Neuronal stem cell (in vitro differentiated cells): ENCODE data around the gene KCNJ12.
A peak's percentile ranks its signal among the peaks of the same experiment; 100 is the strongest.

Experiments used
- DNase-seq: peaks from one replicate; pipeline ENCODE4 v3.0.0-alpha.2; 2013; ENCODE audit warnings: low spot score
- H2AFZ ChIP-seq: one replicate; pipeline ENCODE4 v1.6.1; 2013; ENCODE audit warnings: mild to moderate bottlenecking, low read length, inconsistent platforms
- H2AK5ac ChIP-seq: 2 replicates; pipeline ENCODE4 v1.6.1; 2013; ENCODE audit warnings: low read depth, mild to moderate bottlenecking, inconsistent platforms, low read length, moderate library complexity, mixed read lengths
- H2BK120ac ChIP-seq: 2 replicates; pipeline ENCODE4 v1.6.1; 2013; ENCODE audit warnings: low read depth, mild to moderate bottlenecking, inconsistent platforms, low read length, moderate library complexity, mixed read lengths
- H2BK12ac ChIP-seq: one replicate; pipeline ENCODE4 v1.6.1; 2013; ENCODE audit warnings: low read length, inconsistent platforms
- H2BK15ac ChIP-seq: 2 replicates; pipeline ENCODE4 v1.6.1; 2013; ENCODE audit warnings: mild to moderate bottlenecking, low read length, inconsistent platforms, mixed read lengths
- H2BK5ac ChIP-seq: one replicate; pipeline ENCODE4 v1.6.1; 2013; ENCODE audit warnings: inconsistent platforms, mild to moderate bottlenecking, low read length, moderate library complexity
- H3K14ac ChIP-seq: one replicate; pipeline ENCODE4 v1.6.1; 2013; ENCODE audit warnings: low read length, inconsistent platforms
- H3K18ac ChIP-seq: 2 replicates; pipeline ENCODE4 v1.6.1; 2013; ENCODE audit warnings: low read length, inconsistent platforms
- H3K23ac ChIP-seq: 2 replicates; pipeline ENCODE4 v1.6.1; 2013; ENCODE audit warnings: low read depth, mild to moderate bottlenecking, mixed read lengths, low read length, inconsistent platforms; ENCODE audit not compliant: poor library complexity
- H3K27ac ChIP-seq: replicated peaks from 3 replicates; pipeline ENCODE4 v1.5.1; 2013; ENCODE audit warnings: low read length, inconsistent platforms
- H3K27me3 ChIP-seq, 3 experiments: 2 replicates each; pipeline ENCODE4 v1.6.1; 2013; ENCODE audit warnings: low read length in 3 of 3, mild to moderate bottlenecking in 2 of 3, inconsistent platforms in 1 of 3, low read depth in 1 of 3, mixed read lengths in 1 of 3, moderate library complexity in 1 of 3; ENCODE audit not compliant: control insufficient read depth in 3 of 3, insufficient read depth in 3 of 3
- H3K36me3 ChIP-seq, 2 donors: replicated peaks in 1 of 2; 2 replicates each; pipeline ENCODE4 v1.6.1; 2013; ENCODE audit warnings: low read length in 2 of 2; ENCODE audit not compliant: control insufficient read depth in 2 of 2, insufficient read depth in 2 of 2
- H3K4ac ChIP-seq: 2 replicates; pipeline ENCODE4 v1.6.1; 2013; ENCODE audit warnings: inconsistent platforms, mild to moderate bottlenecking, low read length, moderate library complexity
- H3K4me1 ChIP-seq, 2 donors: 1 replicate in 1 of 2; 2 replicates in 1 of 2; pipeline ENCODE4 v1.6.1; 2013; ENCODE audit warnings: low read length in 2 of 2, low read depth in 1 of 2; ENCODE audit not compliant: control insufficient read depth in 2 of 2, insufficient read depth in 1 of 2
- H3K4me2 ChIP-seq: one replicate; pipeline ENCODE4 v1.6.1; 2013; ENCODE audit warnings: mild to moderate bottlenecking, low read length, inconsistent platforms; ENCODE audit not compliant: insufficient read depth, poor library complexity, severe bottlenecking
- H3K4me3 ChIP-seq, 2 donors: 2 replicates each; pipeline ENCODE4 v1.5.1; 2013; ENCODE audit warnings: low read length in 2 of 2, mild to moderate bottlenecking in 2 of 2, inconsistent platforms in 1 of 2, moderate library complexity in 1 of 2
- H3K79me1 ChIP-seq: one replicate; pipeline ENCODE4 v1.6.1; 2013; ENCODE audit warnings: low read depth, mild to moderate bottlenecking, inconsistent platforms, low read length, moderate library complexity
- H3K9ac ChIP-seq: one replicate; pipeline ENCODE4 v1.6.1; 2013; ENCODE audit warnings: mild to moderate bottlenecking, low read depth, low read length, inconsistent platforms; ENCODE audit not compliant: poor library complexity
- H3K9me3 ChIP-seq, 2 donors: replicated peaks in 1 of 2; 2 replicates each; pipeline versions ENCODE3 to v1.6.1; 2013; ENCODE audit warnings: low read length in 2 of 2, mild to moderate bottlenecking in 2 of 2, inconsistent platforms in 1 of 2, low read depth in 1 of 2, mixed read lengths in 1 of 2, moderate library complexity in 1 of 2; ENCODE audit not compliant: control insufficient read depth in 2 of 2, insufficient read depth in 1 of 2
- H4K8ac ChIP-seq: one replicate; pipeline ENCODE4 v1.6.1; 2013; ENCODE audit warnings: low read depth, mild to moderate bottlenecking, inconsistent platforms, low read length, moderate library complexity
- H4K91ac ChIP-seq: one replicate; pipeline ENCODE4 v1.6.1; 2013; ENCODE audit warnings: low read length, low read depth, mild to moderate bottlenecking, inconsistent platforms; ENCODE audit not compliant: poor library complexity
- WGBS, 2 donors: extraction: QIAGEN DNeasy Blood & Tissue Kit; methylation state at CpG; one replicate each; pipeline ENCODE4 v1.1.7; 2013; ENCODE audit warnings: missing lambda C conversion rate in 2 of 2, mixed read lengths in 1 of 2; ENCODE audit not compliant: insufficient read length in 2 of 2, insufficient replicate concordance in 1 of 2; ENCODE audit errors: extremely low coverage in 2 of 2; 5-methylcytosine and 5-hydroxymethylcytosine counted together

Gene KCNJ12

DNA sequence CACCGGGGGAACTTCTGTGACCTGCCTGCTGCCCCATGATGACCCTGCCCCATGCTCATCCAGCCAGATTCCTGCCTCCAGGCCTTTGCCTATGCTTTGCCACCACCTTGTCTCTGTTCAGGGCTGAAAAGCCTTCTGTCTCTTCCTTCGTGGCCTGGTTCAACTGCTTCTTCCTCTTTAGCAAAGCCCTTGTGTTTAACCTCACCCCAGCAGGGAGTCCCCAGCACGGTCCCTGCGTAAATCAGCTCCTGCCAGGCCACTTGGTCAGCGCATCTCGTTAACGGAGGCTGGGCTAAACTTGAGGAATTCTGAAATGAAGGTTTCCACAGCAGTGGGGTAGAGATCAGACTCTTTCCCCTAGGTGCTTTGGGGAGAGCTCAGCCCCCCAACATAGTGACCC is 16.1 kb upstream of the KCNJ12 start:
- WGBS, 2 donors = no CpG with 5 or more reads among the region's 7 CpGs
- DNase-seq = no peak
- peak overlapping the region; percentile 86 for H2BK12ac ChIP-seq
- peak overlapping the region; percentile 84 for H3K18ac ChIP-seq
- H3K9ac ChIP-seq = no peak overlapping the region
- no peak overlapping the region for H3K4ac ChIP-seq
- H2BK120ac ChIP-seq = no peak overlapping the region
- H4K8ac ChIP-seq = no peak overlapping the region
- H2AK5ac ChIP-seq = peak overlapping the region; percentile 35
- H3K4me2 ChIP-seq = no peak overlapping the region
- no peak overlapping the region for H3K4me3 ChIP-seq
- H2BK15ac ChIP-seq = peak overlapping the region; percentile 20
- H2AFZ ChIP-seq = no peak overlapping the region
- peaks cover 48% of the 10 kb centered on the region in 2 donors for H3K4me1 ChIP-seq
- no peak overlapping the region for H4K91ac ChIP-seq
- H3K23ac ChIP-seq = no peak overlapping the region
- peaks cover 0 to 3% (median 0%) of the 10 kb centered on the region in 3 experiments for H3K27me3 ChIP-seq
- no peaks in the 10 kb centered on the region for H3K9me3 ChIP-seq
- H3K36me3 ChIP-seq = no peaks in the 10 kb centered on the region
- H3K27ac ChIP-seq = no peak overlapping the region
- no peak overlapping the region for H2BK5ac ChIP-seq
- H3K14ac ChIP-seq = no peak overlapping the region
- H3K79me1 ChIP-seq = no peaks in the 10 kb centered on the region

DNA sequence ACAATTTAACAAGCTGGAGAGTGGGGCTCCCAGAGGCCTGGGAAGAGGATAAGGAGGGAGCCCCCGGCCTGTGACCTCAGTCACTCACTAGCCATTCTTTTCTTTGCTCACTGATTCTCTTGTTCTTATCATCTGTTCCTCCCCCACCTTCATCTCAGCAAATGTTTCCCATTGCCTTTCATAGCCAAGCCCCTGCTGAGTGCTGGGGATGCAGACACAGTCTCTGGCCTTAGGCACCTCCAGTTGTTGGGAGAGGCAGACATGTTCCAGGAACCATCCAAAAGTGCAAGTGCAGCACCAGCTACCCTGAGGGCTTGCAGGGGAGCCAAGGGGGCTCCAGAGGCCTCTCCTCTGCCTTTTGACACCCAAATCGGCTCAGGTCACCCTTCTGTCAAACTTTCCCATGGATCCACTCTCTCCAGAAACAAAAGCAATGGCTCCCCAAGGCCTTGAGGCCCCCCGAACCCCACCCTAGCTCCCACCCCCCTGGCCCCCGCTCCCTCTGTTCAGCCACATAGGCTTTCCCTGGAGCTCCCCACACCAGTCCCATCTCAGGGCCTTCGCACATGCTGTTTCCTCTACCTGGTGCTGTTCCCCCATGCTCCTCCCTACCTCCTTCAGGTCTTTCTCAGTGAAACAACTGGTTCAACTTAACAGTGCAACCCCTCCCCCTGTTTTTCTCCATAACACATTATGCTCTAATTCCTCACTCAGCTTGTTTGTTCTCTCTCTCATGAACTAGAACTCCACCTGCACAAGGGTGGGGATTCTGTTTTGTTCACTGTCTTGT is 14.9 kb upstream of the KCNJ12 start:
- no peak overlapping the region for H4K91ac ChIP-seq
- H3K36me3 ChIP-seq = no peaks in the 10 kb centered on the region
- H3K4me2 ChIP-seq = peak overlapping the region; percentile 29
- H3K4me1 ChIP-seq = peaks cover 44 to 48% of the 10 kb centered on the region in 2 donors
- DNase-seq = no peak
- H3K4me3 ChIP-seq = no peak overlapping the region
- H3K23ac ChIP-seq = no peak overlapping the region
- peak overlapping the region; percentile 49 for H2BK120ac ChIP-seq
- H3K27me3 ChIP-seq = peaks cover 0 to 3% (median 0%) of the 10 kb centered on the region in 3 experiments
- no peak overlapping the region for H2AK5ac ChIP-seq
- no peak overlapping the region for H3K14ac ChIP-seq
- no peaks in the 10 kb centered on the region for H3K9me3 ChIP-seq
- no peak overlapping the region for H3K9ac ChIP-seq
- H3K79me1 ChIP-seq = no peaks in the 10 kb centered on the region
- no CpG with 5 or more reads among the region's 5 CpGs for WGBS, 2 donors
- no peak overlapping the region for H3K4ac ChIP-seq
- H2AFZ ChIP-seq = peak overlapping the region; percentile 20
- peak overlapping the region; percentile 80 for H2BK12ac ChIP-seq
- H2BK15ac ChIP-seq = no peak overlapping the region
- H3K18ac ChIP-seq = peak overlapping the region; percentile 55
- H2BK5ac ChIP-seq = no peak overlapping the region
- no peak overlapping the region for H3K27ac ChIP-seq
- no peak overlapping the region for H4K8ac ChIP-seq

GRCh38 chr17:21362331-21362931 is 13.7 kb upstream of the KCNJ12 start:
- Histone ChIP-seq H4K91ac (no peak overlapping the region), H2BK15ac (no peak overlapping the region), H3K14ac (no peak overlapping the region), H3K4me2 (no peak overlapping the region), H3K23ac (no peak overlapping the region), H3K4me3 (no peak overlapping the region), H2BK5ac (no peak overlapping the region), H3K36me3 (no peaks in the 10 kb centered on the region), H4K8ac (no peak overlapping the region), H2AFZ (no peak overlapping the region), H2BK12ac (no peak overlapping the region), H3K79me1 (no peaks in the 10 kb centered on the region), H2AK5ac (no peak overlapping the region), H3K9ac (no peak overlapping the region), H3K18ac (no peak overlapping the region), H2BK120ac (no peak overlapping the region), H3K9me3 (no peaks in the 10 kb centered on the region), H3K27ac (no peak overlapping the region), H3K27me3 (peaks cover 0 to 7% (median 0%) of the 10 kb centered on the region in 3 experiments), H3K4me1 (peaks cover 35 to 47% of the 10 kb centered on the region in 2 donors), H3K4ac (no peak overlapping the region)
- DNase-seq = no peak

GRCh38 chr17:21363776-21364642 is 12.1 kb upstream of the KCNJ12 start:
- no peak overlapping the region for H3K23ac ChIP-seq
- peak overlapping the region; percentile 81 for H2BK15ac ChIP-seq
- DNase-seq = no peak
- no peak overlapping the region for H3K27ac ChIP-seq
- no peak overlapping the region for H2BK12ac ChIP-seq
- no peak overlapping the region for H3K4ac ChIP-seq
- no peak overlapping the region for H2BK120ac ChIP-seq
- no peaks in the 10 kb centered on the region for H3K36me3 ChIP-seq
- H3K14ac ChIP-seq = no peak overlapping the region
- peak overlapping the region; percentile 88 for H2AK5ac ChIP-seq
- H3K79me1 ChIP-seq = no peaks in the 10 kb centered on the region
- no peak overlapping the region for H2BK5ac ChIP-seq
- peaks cover 0 to 14% (median 0%) of the 10 kb centered on the region in 3 experiments for H3K27me3 ChIP-seq
- no peak overlapping the region for H3K9ac ChIP-seq
- peak overlapping the region; percentile 66 for H4K8ac ChIP-seq
- H2AFZ ChIP-seq = no peak overlapping the region
- H3K9me3 ChIP-seq = no peaks in the 10 kb centered on the region
- H3K4me2 ChIP-seq = no peak overlapping the region
- no peak overlapping the region for H4K91ac ChIP-seq
- WGBS, 2 donors = no CpG with 5 or more reads among the region's 9 CpGs
- peak overlapping the region; percentile 70 for H3K18ac ChIP-seq
- peaks cover 23 to 33% of the 10 kb centered on the region in 2 donors for H3K4me1 ChIP-seq
- H3K4me3 ChIP-seq = no peak overlapping the region
